SHP77 (cell line): Measurements from ENCODE around the gene CHN1.

Experiments
- DNase-seq, 2 experiments: peaks; one replicate each; lab custom pipeline; 2025; lab: John Stamatoyannopoulos, UW

Gene CHN1

GRCh38 chr2:174787487-174788205 is 217.5 kb downstream of the CHN1 start:
- DNase-seq = no peak

GRCh38 chr2:174786066-174786725 is 219.0 kb downstream of the CHN1 start:
- DNase-seq = no peak

- no peak for DNase-seq
Measured at GRCh38 chr2:174785481-174785880, 219.7 kb downstream of the CHN1 start.

- DNase-seq = no peak
Measured at GRCh38 chr2:174784909-174785308, 220.3 kb downstream of the CHN1 start.

DNA sequence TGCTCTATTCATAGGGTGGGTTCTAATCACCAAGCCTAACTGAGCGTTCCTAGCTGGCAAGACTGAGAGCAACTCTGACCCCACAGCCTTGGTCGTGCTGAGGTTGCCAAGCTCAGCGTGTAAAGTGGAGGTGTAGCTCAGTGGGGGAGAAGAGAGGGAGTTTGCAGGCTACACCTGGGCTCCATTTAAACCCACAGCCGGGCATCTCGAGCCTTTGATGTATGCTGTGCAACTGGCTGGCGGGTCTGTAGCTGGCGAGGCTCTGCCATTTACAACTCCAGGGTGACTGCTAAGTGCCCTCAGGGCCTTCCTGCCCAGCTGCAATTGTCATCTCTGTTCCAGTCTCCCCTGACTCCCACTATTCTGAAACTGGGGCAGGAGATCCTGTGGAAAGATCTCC is 220.9 kb downstream of the CHN1 start:
- no peak for DNase-seq

GRCh38 chr2:174781996-174782395 is 223.2 kb downstream of the CHN1 start:
- no peak for DNase-seq

DNA sequence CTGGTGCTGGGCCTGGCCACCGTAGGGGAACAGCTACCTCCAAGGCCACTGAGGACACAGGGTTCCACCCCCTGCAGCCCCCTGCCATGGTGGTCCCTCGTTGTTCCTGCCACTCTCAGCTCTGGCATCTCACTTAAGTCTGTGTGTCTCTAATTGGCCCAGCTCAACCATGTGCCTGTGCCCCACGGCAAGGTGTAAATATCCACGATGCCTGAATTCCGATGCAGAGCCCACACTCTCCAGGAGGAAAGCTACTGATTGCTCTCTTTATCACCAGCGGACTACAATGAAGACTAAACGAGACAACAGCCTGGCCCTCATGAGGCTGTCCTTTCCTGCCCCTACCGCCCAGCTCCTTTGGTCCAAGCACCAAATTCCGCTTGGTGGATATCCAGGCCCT is 223.9 kb downstream of the CHN1 start:
- DNase-seq = no peak

DNA sequence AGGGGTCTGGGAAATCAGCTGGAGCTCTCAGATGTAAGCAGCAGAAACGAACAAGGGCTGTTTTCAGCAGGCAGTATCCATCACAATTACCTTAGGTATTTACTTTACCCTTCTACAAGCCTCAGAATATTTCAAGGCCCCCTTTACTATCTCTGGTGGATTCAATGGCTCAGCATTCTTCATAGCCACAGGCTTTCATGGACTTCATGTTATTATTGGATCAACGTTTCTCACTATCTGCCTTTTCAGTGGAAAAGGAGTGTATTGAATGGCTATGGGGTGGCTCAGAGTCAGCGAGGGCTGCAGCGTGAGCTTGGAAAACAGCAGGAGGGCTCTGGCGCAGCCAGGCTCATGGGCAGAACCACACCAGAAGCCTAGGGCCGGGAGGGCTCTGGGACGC is 224.3 kb downstream of the CHN1 start:
- no peak for DNase-seq

DNA sequence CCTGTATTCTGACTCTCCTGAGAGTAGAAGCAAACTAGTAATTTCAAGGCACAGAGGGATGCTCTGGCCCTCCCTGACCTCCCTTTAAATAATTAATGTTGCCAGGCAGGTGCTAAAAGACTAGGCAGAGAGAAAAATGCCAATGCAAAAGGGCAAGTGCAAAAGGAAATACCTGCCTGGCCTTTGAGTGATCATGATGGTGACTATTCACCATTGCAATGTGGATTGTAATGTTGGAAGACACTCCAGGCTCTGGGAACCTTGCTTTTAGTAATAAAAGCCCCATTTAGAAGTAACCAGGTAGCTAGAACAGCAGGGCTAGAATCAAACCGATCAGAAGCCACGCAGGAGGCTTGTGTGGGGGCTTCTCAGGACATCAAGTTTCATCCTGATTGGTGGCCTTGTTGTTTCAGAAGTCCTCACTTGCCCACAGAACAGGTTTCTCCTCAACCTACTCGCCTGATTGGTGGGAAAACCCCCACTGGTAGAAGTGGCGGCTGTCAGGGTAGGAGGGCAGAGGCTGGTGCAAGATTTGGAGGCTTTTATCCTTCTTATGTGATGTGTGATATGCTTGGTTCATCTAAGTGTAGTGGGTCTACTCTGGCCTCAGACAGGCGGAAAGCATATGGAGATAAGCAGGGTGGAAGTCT is 224.9 kb downstream of the CHN1 start:
- DNase-seq = no peak

- no peak for DNase-seq
Measured at GRCh38 chr2:174779361-174779928, 225.7 kb downstream of the CHN1 start.

DNA sequence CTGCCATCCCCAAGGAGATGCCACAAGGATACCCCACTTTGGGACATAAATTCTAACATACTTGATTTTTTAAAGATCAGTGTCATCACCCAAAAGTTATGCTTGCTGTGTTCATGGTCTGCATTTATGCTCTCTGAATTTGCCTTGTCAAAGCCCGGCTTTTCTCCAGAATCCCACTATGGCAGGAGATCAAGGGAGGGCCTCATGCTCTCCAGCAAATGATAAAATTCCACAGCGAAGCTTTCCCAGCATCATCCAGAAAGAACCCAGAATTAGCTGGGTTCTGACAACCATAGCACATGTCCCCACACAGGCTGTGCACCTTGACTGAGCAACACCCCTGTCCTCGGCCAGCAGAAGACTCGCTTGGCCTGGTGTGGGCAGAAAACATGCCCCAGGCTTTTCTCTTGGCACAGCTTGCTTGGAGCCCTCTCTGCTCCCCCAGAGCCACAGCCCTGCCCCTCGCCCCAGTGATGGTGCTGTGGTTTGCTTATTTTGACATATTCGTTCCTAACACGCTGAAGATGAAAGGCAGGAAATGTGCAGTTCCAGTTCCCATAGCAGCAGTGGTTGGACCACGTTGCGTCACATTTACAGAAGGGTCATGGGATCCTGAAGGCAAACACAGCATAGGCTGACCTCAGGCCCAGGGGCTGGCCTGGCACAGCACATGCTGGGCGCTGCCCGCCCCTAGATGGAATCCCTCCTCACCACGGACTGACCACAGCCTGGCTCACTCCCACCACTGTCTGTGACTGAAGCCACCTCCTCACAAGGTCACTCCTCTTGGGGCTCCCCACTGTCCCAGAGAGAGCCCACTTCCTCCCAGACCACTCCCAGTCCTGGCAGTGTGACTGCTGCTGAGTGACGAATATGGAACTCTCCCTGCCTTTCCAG is 226.8 kb downstream of the CHN1 start:
- DNase-seq = no peak

- DNase-seq = no peak
Measured at GRCh38 chr2:174777347-174778084, 227.7 kb downstream of the CHN1 start.

- no peak for DNase-seq
Measured at GRCh38 chr2:174776675-174777074, 228.5 kb downstream of the CHN1 start.

- no peak for DNase-seq
Measured at GRCh38 chr2:174776223-174776622, 229.0 kb downstream of the CHN1 start.

GRCh38 chr2:174775571-174775980 is 229.6 kb downstream of the CHN1 start:
- DNase-seq = no peak

DNA sequence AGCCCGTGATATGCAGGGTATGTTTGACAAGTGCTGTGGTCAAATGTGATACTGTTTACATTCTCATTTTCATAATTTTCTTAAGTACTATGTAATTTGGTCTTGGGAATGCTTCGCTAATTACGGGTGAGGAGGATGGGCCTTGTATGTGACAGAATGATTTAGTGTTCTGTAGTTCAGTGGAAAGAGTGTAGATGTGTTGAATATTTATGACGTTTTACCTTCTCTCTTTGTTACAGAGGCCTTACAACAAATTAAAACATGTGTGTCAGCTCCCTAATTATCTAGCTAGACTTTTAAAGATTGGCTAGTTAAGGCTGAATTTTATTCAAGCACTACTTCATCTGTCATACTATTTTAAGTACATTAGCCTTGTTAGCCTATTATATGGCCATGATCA is 230.3 kb downstream of the CHN1 start:
- DNase-seq = no peak

- no peak for DNase-seq
Measured at GRCh38 chr2:174773215-174773614, 232.0 kb downstream of the CHN1 start.

DNA sequence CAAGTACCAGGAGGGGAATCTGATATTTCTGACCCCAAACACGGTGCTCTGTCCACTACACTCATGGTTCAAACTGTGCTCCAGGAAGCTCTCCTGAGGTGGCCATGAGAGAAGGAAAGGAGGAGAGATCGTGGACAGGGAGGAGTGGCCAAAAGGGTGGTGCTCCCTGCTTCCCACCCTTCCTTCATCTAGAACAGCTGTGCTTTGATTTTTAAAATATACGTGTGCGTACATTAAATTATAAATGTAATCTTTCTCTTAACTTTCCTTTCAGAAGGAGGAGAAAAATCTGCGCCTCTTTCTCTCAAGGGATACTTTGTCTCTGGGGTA is 232.7 kb downstream of the CHN1 start:
- no peak for DNase-seq

DNA sequence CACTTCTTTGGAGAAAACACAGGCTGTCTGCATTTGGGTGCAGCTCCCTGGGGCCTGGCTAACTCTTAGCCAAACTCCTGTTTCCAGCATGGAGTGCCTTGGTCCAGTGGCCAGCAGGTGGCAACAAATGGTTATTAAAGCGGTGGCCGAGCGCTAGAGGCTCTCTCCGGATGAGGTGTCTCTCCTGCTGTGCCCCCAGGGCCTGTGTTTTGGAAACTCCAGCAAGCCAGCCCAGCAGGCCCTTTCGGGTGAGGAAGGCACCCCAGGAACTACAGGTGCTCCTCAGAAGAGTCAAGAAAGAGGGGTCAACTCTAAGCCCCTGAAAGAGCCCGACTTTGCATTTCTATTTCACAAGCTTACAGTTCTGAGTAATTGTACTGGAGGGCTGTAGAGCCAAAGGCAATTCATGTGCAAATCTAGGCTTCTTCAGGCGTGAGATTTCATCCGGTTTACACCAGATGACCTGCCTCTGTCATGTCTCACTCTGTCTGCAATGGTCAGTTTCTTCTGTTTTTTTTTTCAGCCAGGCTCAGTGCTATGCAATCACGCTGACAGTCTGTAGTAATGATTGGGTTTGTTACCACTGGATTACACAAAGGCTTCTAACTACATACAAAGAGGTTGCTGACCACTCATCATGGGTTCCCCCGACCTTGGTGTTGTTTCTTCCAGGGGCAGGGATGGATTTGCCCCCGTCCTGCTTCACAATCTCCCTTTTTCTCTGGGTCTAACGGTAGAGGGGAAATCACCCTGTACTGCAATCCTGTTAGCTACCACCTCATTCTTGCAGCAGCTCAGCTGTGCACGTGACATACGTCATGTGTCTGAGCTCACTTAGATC is 233.3 kb downstream of the CHN1 start:
- peak; percentile 23 to 64 for DNase-seq

GRCh38 chr2:174771136-174771535 is 234.0 kb downstream of the CHN1 start:
- no peak for DNase-seq
